Esophagus mucosa (tissue), 1 donor: ENCODE results near the gene AIF1L. TPM values are rescaled to one million over a fixed set of nuclear protein-coding genes. Genes with fewer than 3 reads are reported as not detected.

Experiments
- total RNA-seq: library from RNA; stranded (reverse); gene quantifications from one replicate; pipeline ENCODE4 v1.2.4, GENCODE V29; 2023
- donor health status: DM: yes; HTN: yes; CAD: no.

Gene AIF1L
- total RNA-seq, 1 donor from 2014 or later: 63.3 TPM

Other genes starting within 250 kb of the AIF1L start
- gene QRFP, start 199.7 kb upstream of the AIF1L start, total RNA-seq: not detected
- 0.20 TPM for gene FIBCD1, start 157.3 kb upstream of the AIF1L start, total RNA-seq
- gene LAMC3, start 87.4 kb upstream of the AIF1L start, total RNA-seq: 0.52 TPM
- 40.5 TPM for gene NUP214, start 29.1 kb downstream of the AIF1L start, total RNA-seq
- gene FAM78A, start 180.0 kb downstream of the AIF1L start, total RNA-seq: 0.72 TPM
- 0.28 TPM for gene PLPP7, start 193.2 kb downstream of the AIF1L start, total RNA-seq